ENCODE measurements around the gene PACRG.
"Not testable (repeated sequence)": the region's sequence is repeated elsewhere in the genome, so short reads cannot be mapped to it uniquely, and the experiment has no call there.

PACRG gene

GRCh38 chr6:162727322-162728182 is at the start of gene PACRG, which contains the start of gene PRKN:
PACRG (plus strand) TSS chr6:162727974.
PRKN (minus strand) TSS chr6:162727766.
- DNase-seq (ENCODE audit: low read depth in 2 of 2): peak; percentile 91 to 93

- not testable (repeated sequence) for DNase-seq (ENCODE audit: low read depth in 2 of 2)
Observed at GRCh38 chr6:162678896-162679295, 48.9 kb upstream of the PACRG start.

- no peak for DNase-seq (ENCODE audit: low read depth in 2 of 2)
Observed at GRCh38 chr6:162679681-162680080, 48.1 kb upstream of the PACRG start.

- no peak for DNase-seq (ENCODE audit: low read depth in 2 of 2)
Observed at GRCh38 chr6:162680367-162680766, 47.4 kb upstream of the PACRG start.

GRCh38 chr6:162680871-162681270 is 46.9 kb upstream of the PACRG start:
- DNase-seq (ENCODE audit: low read depth in 2 of 2): no peak

- DNase-seq (ENCODE audit: low read depth in 2 of 2): no peak
Observed at GRCh38 chr6:162681447-162681846, 46.3 kb upstream of the PACRG start.

GRCh38 chr6:162683135-162683534 is 44.6 kb upstream of the PACRG start:
- no peak for DNase-seq (ENCODE audit: low read depth in 2 of 2)

- DNase-seq (ENCODE audit: low read depth in 2 of 2): no peak
Observed at GRCh38 chr6:162684052-162684451, 43.7 kb upstream of the PACRG start.

GRCh38 chr6:162684961-162685360 is 42.8 kb upstream of the PACRG start:
- DNase-seq (ENCODE audit: low read depth in 2 of 2): no peak

- no peak for DNase-seq (ENCODE audit: low read depth in 2 of 2)
Observed at GRCh38 chr6:162685586-162685985, 42.2 kb upstream of the PACRG start.

- DNase-seq (ENCODE audit: low read depth in 2 of 2): no peak
Observed at GRCh38 chr6:162688751-162689345, 38.9 kb upstream of the PACRG start.

GRCh38 chr6:162690158-162690557 is 37.6 kb upstream of the PACRG start:
- no peak for DNase-seq (ENCODE audit: low read depth in 2 of 2)

GRCh38 chr6:162697872-162698403 is 29.8 kb upstream of the PACRG start:
- DNase-seq (ENCODE audit: low read depth in 2 of 2): no peak

- DNase-seq (ENCODE audit: low read depth in 2 of 2): no peak
Observed at GRCh38 chr6:162698440-162698839, 29.3 kb upstream of the PACRG start.

- no peak for DNase-seq (ENCODE audit: low read depth in 2 of 2)
Observed at GRCh38 chr6:162699961-162700360, 27.8 kb upstream of the PACRG start.

GRCh38 chr6:162700966-162701365 is 26.8 kb upstream of the PACRG start:
- no peak for DNase-seq (ENCODE audit: low read depth in 2 of 2)

GRCh38 chr6:162701551-162701950 is 26.2 kb upstream of the PACRG start:
- no peak for DNase-seq (ENCODE audit: low read depth in 2 of 2)

- DNase-seq (ENCODE audit: low read depth in 2 of 2): no peak
Observed at GRCh38 chr6:162702446-162702845, 25.3 kb upstream of the PACRG start.

- DNase-seq (ENCODE audit: low read depth in 2 of 2): no peak
Observed at GRCh38 chr6:162704001-162704400, 23.8 kb upstream of the PACRG start.

GRCh38 chr6:162705736-162706135 is 22.0 kb upstream of the PACRG start:
- no peak for DNase-seq (ENCODE audit: low read depth in 2 of 2)

- DNase-seq (ENCODE audit: low read depth in 2 of 2): no peak
Observed at GRCh38 chr6:162706232-162706631, 21.5 kb upstream of the PACRG start.

- DNase-seq (ENCODE audit: low read depth in 2 of 2): no peak
Observed at GRCh38 chr6:162708971-162709370, 18.8 kb upstream of the PACRG start.

GRCh38 chr6:162709431-162709830 is 18.3 kb upstream of the PACRG start:
- no peak for DNase-seq (ENCODE audit: low read depth in 2 of 2)

All from stimulated activated CD8-positive, alpha-beta memory T cell treated with anti-CD3 and anti-CD28 coated beads, Interleukin-15, amount 100 ng/mL, for 4 hours (primary cell).